ENCODE data around the gene MYLK3. TPM values are rescaled to one million over a fixed set of nuclear protein-coding genes. Genes with fewer than 3 reads are reported as not detected.

Gene MYLK3
- total RNA-seq, 2 experiments from 2014 or later, result 0.97 to 2.3 TPM

DNA sequence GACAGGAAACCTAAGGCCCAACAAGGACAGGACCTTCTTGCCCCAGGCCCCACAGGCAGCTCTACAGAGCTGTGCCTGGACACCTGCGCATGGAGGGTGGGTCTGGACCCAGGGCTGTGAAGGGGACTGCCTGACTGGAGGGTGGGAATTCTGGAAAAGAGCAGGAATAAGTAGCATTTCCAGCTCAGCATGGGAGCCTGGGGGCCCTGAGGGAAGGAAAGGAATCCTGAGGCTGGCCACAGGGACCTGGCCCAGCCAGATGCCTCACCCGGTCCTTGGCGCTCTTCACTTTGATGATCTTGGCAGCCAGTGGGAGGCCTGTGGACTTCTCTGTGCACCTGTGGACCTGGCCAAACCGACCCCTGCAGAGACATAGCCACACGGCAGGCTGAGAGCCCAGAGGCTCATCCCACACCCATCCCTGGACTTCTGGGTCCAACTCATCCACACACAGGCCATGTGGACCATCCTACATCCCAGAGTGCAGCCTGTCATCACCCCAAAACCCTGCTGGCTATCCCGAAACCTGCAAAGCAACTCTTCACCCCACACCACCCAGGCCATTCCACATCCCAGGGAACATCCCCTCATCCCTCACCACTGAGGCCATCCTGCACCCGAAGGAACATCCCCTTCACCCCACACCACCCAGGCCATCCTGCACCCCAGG, 18.7 kb downstream of the MYLK3 start:
- Histone ChIP-seq H3K4me1 (ENCODE audit: insufficient read depth, low read length, poor library complexity, severe bottlenecking) (no peaks in the 10 kb centered on the region), H3K9me2 (ENCODE audit: insufficient read depth, low read length) (no peaks in the 10 kb centered on the region), H3K4me3 (ENCODE audit: low read depth, low read length, poor library complexity, severe bottlenecking) (no peak overlapping the region), H3K27ac (ENCODE audit: low read depth, low read length, poor library complexity, severe bottlenecking) (no peak overlapping the region), H3K79me2 (ENCODE audit: insufficient read depth, low read depth, low read length) (no peaks in the 10 kb centered on the region), H3K36me3 (ENCODE audit: insufficient read depth, low read length) (no peaks in the 10 kb centered on the region), H3K4me2 (ENCODE audit: low read length) (no peak overlapping the region), H4K20me1 (ENCODE audit: insufficient read depth, low read length) (no peaks in the 10 kb centered on the region), H3K9me3 (ENCODE audit: low read length) (peaks cover 8% of the 10 kb centered on the region; the same call in 1 of the 2 replicates), H2AFZ (ENCODE audit: low read length) (no peak overlapping the region)
- CTCF ChIA-PET (ENCODE audit: unreplicated experiment), result no interaction called here
- intact Hi-C loops (cut with micrococcal nuclease; ENCODE audit: unreplicated experiment), result no loop called here
- POLR2A ChIA-PET, result interaction anchor here (2.2 kb wide), 1 partner anchor 10 kb away, joined by 5 read pairs; no protein-coding TSS in a partner anchor
- BruUV-seq (replicated peaks), result no TSS peak
- TF ChIP-seq EZH2phosphoT487 (IDR thresholded peaks at IDR 0.05; ENCODE audit: borderline replicate concordance, low read depth, low read length), result no peak
- TF ChIP-seq, protein P1, sequence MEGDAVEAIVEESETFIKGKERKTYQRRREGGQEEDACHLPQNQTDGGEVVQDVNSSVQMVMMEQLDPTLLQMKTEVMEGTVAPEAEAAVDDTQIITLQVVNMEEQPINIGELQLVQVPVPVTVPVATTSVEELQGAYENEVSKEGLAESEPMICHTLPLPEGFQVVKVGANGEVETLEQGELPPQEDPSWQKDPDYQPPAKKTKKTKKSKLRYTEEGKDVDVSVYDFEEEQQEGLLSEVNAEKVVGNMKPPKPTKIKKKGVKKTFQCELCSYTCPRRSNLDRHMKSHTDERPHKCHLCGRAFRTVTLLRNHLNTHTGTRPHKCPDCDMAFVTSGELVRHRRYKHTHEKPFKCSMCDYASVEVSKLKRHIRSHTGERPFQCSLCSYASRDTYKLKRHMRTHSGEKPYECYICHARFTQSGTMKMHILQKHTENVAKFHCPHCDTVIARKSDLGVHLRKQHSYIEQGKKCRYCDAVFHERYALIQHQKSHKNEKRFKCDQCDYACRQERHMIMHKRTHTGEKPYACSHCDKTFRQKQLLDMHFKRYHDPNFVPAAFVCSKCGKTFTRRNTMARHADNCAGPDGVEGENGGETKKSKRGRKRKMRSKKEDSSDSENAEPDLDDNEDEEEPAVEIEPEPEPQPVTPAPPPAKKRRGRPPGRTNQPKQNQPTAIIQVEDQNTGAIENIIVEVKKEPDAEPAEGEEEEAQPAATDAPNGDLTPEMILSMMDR (conservative IDR thresholded peaks at IDR 0.05; ENCODE audit: low read length), result no peak
- DNase-seq (ENCODE audit: low spot score), result no peak

DNA sequence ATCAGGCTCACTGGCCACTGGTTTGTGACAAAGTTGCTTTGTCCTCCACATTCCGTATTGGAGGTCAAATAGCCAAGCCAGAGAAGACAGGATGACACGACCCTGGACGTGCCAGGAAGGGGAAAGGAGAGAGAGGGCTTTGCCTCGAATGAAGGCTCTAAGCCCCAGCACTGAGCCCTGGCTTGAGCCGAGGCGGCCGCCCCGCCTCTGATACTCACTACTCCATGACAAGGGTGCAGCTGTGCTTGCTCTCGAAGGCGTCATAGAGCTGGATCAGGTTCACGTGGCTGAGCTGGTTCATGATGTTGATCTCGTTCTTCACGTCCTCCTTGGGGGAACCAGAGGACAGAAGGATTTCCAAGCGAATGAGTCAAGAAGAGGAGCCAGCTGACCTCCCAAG, 19.3 kb downstream of the MYLK3 start:
- Histone ChIP-seq H3K79me2 (ENCODE audit: insufficient read depth, low read depth, low read length) (no peaks in the 10 kb centered on the region), H3K4me2 (ENCODE audit: low read length) (no peak overlapping the region), H4K20me1 (ENCODE audit: insufficient read depth, low read length) (no peaks in the 10 kb centered on the region), H3K27ac (ENCODE audit: low read depth, low read length, poor library complexity, severe bottlenecking) (no peak overlapping the region), H3K36me3 (ENCODE audit: insufficient read depth, low read length) (no peaks in the 10 kb centered on the region), H2AFZ (ENCODE audit: low read length) (no peak overlapping the region), H3K9me2 (ENCODE audit: insufficient read depth, low read length) (no peaks in the 10 kb centered on the region), H3K4me3 (ENCODE audit: low read depth, low read length, poor library complexity, severe bottlenecking) (no peak overlapping the region), H3K4me1 (ENCODE audit: insufficient read depth, low read length, poor library complexity, severe bottlenecking) (no peaks in the 10 kb centered on the region), H3K9me3 (ENCODE audit: low read length) (peaks cover 8% of the 10 kb centered on the region; the same call in 1 of the 2 replicates)
- DNase-seq (ENCODE audit: low spot score), result no peak
- CTCF ChIA-PET (ENCODE audit: unreplicated experiment), result no interaction called here
- no TSS peak for BruUV-seq (replicated peaks)
- intact Hi-C loops (cut with micrococcal nuclease; ENCODE audit: unreplicated experiment), result no loop called here
- TF ChIP-seq, protein P1 (conservative IDR thresholded peaks at IDR 0.05; ENCODE audit: low read length), result no peak
- TF ChIP-seq EZH2phosphoT487 (IDR thresholded peaks at IDR 0.05; ENCODE audit: borderline replicate concordance, low read depth, low read length), result no peak
- POLR2A ChIA-PET, result interaction anchor here (2.2 kb wide), 1 partner anchor 11 kb away, joined by 5 read pairs; no protein-coding TSS in a partner anchor

DNA sequence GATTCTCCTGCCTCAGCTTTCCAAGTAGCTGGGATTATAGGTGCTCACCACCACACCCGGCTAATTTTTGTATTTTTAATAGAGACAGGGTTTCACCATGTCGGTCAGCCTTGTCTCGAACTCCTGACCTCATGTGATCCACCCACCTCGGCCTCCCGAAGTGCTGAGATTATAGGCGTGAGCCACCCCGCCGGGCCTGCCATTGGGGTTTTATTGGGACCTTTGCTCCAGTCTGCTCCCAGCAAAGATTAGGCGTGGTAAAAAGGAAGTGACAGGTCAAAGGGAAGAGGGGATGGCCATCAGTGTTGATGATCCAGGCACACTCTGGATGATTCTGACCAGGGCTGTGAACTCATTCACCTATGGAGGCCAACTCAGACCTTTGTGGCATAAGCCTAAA, 20.5 kb downstream of the MYLK3 start:
- Histone ChIP-seq H3K9me2 (ENCODE audit: insufficient read depth, low read length) (no peaks in the 10 kb centered on the region), H3K79me2 (ENCODE audit: insufficient read depth, low read depth, low read length) (no peaks in the 10 kb centered on the region), H3K36me3 (ENCODE audit: insufficient read depth, low read length) (no peaks in the 10 kb centered on the region), H2AFZ (ENCODE audit: low read length) (no peak overlapping the region), H4K20me1 (ENCODE audit: insufficient read depth, low read length) (no peaks in the 10 kb centered on the region), H3K27ac (ENCODE audit: low read depth, low read length, poor library complexity, severe bottlenecking) (no peak overlapping the region), H3K4me2 (ENCODE audit: low read length) (no peak overlapping the region), H3K4me3 (ENCODE audit: low read depth, low read length, poor library complexity, severe bottlenecking) (no peak overlapping the region), H3K9me3 (ENCODE audit: low read length) (peaks cover 8% of the 10 kb centered on the region; the same call in 1 of the 2 replicates), H3K4me1 (ENCODE audit: insufficient read depth, low read length, poor library complexity, severe bottlenecking) (no peaks in the 10 kb centered on the region)
- CTCF ChIA-PET (ENCODE audit: unreplicated experiment), result no interaction called here
- BruUV-seq (replicated peaks), result no TSS peak
- TF ChIP-seq EZH2phosphoT487 (IDR thresholded peaks at IDR 0.05; ENCODE audit: borderline replicate concordance, low read depth, low read length), result no peak
- TF ChIP-seq, protein P1 (conservative IDR thresholded peaks at IDR 0.05; ENCODE audit: low read length), result no peak
- no peak for DNase-seq (ENCODE audit: low spot score)
- intact Hi-C loops (cut with micrococcal nuclease; ENCODE audit: unreplicated experiment), result loop anchor here (2.0 kb wide), 1 partner anchor 29 kb away; no protein-coding TSS in a partner anchor
- POLR2A ChIA-PET, result no interaction called here
